Measurements from ENCODE around the gene SETD1B.
A peak's percentile ranks its signal among the peaks of the same experiment; 100 is the strongest.

SETD1B gene

DNA sequence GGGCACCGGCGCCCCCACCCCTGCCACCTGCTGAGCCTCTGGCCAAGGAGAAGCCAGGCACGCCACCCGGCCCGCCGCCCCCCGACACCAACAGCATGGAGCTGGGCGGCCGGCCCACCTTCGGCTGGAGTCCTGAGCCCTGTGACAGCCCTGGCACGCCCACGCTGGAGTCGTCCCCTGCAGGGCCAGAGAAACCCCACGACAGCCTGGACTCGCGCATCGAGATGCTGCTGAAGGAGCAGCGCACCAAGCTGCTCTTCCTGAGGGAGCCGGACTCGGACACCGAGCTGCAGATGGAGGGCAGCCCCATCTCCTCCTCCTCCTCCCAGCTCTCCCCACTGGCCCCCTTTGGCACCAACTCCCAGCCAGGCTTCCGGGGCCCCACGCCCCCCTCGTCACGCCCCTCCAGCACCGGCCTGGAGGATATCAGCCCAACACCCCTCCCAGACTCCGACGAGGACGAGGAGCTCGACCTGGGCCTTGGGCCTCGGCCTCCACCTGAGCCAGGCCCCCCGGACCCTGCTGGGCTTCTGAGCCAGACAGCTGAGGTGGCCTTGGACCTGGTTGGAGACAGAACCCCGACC is 6.5 kb downstream of the SETD1B start:
- TF ChIP-seq, protein P1, sequence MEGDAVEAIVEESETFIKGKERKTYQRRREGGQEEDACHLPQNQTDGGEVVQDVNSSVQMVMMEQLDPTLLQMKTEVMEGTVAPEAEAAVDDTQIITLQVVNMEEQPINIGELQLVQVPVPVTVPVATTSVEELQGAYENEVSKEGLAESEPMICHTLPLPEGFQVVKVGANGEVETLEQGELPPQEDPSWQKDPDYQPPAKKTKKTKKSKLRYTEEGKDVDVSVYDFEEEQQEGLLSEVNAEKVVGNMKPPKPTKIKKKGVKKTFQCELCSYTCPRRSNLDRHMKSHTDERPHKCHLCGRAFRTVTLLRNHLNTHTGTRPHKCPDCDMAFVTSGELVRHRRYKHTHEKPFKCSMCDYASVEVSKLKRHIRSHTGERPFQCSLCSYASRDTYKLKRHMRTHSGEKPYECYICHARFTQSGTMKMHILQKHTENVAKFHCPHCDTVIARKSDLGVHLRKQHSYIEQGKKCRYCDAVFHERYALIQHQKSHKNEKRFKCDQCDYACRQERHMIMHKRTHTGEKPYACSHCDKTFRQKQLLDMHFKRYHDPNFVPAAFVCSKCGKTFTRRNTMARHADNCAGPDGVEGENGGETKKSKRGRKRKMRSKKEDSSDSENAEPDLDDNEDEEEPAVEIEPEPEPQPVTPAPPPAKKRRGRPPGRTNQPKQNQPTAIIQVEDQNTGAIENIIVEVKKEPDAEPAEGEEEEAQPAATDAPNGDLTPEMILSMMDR (IDR thresholded peaks at IDR 0.05; ENCODE audit: insufficient read depth, low read depth, low read length, missing control alignments), result no peak
- H3K4me3 ChIP-seq (ENCODE audit: low read depth, low read length), result no peak overlapping the region
- no peak for DNase-seq (ENCODE audit: low read depth)

DNA sequence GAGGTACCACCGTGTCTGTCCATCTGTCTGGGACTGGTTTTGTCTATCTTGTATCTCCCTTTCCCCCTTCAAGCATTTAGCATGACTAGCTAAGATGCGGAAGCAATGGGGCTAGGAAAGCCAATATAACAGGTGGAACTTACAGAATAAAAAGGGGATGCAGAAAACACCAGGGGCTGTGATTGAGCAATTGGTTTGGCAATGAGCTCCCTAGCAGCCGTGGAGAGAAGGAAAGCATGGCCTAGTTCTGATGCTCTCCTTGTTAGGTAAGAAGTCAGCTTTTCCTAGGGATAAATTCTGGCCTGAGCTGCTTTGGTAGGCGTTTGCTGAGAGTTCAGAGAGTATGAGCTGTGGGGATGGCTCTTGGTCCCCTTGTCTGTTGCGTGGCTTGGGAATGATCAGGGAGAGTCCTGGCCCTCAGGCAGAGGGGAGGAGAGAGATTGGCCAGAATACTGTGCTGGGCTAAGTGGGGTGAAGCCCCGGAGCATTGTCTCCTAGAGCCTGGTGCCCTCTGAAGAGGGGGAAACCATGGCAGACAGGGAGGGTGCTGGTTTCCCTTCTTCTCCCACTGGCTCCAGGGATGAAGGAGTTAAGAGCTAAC is 7.1 kb downstream of the SETD1B start:
- TF ChIP-seq, protein P1 (IDR thresholded peaks at IDR 0.05; ENCODE audit: insufficient read depth, low read depth, low read length, missing control alignments), result no peak
- H3K4me3 ChIP-seq (ENCODE audit: low read depth, low read length), result peak overlapping the region; percentile 73; the same call in 1 of the 2 replicates
- no peak for DNase-seq (ENCODE audit: low read depth)

DNA sequence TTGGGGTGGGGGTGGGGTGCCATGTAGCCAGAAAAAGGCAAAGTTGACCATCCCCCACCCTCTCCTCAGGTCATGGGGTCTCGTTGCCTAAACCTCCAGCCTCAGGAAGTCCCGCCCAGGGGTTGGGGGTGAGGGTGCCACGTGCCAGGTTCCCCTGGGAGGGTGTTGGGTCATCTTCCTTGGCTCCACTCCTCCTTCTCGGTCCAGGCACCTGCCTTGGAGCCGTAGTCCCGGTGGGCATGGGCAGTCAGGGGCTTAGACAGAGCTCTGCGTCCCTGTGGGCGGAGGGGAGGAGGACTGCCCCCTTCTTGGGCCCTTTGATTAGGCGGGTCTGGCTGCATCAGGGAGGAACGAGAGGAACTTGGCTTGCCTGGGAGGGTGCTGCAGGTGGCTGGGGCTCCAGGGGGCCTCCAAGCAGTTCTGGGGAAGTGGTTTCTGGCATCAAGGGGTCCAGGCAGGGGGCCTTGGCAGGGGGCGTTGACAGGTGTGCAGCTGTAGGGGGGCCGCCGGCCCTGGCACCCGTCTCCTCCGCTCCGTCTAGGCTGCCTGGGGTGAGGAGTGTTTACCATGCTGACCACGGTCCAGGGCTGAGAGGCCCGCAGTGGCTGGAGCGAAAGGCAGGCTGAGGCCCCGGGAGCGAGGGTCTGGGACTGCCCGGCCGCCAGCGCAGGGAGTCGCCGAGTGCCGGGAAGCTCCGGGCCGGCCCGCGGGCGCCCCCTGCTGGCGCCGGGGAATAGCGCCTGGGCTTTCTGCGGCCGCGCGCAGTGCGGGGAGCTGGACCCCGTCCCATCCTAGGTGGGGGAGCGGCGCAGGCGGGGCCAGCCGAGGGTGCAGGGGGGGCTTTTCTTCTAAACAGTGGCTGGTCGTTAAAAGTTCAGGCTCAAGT is 7.9 kb downstream of the SETD1B start:
- peak overlapping the region; percentile 73 for H3K4me3 ChIP-seq (ENCODE audit: low read depth, low read length)
- TF ChIP-seq, protein P1 (IDR thresholded peaks at IDR 0.05; ENCODE audit: insufficient read depth, low read depth, low read length, missing control alignments), result peak; percentile 91
- peak; percentile 65 for DNase-seq (ENCODE audit: low read depth)

DNA sequence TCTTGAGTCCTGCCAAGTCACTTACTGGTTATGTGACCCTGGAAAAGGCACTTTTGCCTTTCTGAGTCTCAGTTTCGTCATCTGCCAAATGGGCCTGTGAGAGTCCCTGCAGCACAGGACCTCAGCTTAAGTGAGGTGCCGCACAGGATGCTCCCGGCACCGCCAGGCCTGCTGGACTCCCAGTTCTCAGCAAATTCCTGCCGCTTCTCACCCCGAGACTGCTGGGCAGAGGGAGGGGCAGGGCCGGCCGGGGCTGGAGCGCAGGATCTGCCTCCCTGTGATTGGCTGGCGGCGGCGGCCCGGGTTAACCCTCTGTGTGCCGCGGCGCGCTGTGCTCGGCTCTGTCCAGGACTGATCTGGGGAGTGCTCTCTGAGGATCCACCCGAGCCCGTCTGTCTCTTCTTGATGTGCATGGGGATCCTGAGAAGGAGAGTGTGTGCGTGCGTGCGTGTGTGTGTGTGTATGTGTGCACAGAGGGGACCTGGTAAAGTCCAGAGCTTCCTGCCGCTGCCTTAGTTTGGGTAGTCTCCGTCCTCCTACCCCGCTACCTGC is 8.6 kb downstream of the SETD1B start:
- TF ChIP-seq, protein P1 (IDR thresholded peaks at IDR 0.05; ENCODE audit: insufficient read depth, low read depth, low read length, missing control alignments), result no peak
- DNase-seq (ENCODE audit: low read depth), result peak; percentile 48
- peak overlapping the region; percentile 73 for H3K4me3 ChIP-seq (ENCODE audit: low read depth, low read length)

DNA sequence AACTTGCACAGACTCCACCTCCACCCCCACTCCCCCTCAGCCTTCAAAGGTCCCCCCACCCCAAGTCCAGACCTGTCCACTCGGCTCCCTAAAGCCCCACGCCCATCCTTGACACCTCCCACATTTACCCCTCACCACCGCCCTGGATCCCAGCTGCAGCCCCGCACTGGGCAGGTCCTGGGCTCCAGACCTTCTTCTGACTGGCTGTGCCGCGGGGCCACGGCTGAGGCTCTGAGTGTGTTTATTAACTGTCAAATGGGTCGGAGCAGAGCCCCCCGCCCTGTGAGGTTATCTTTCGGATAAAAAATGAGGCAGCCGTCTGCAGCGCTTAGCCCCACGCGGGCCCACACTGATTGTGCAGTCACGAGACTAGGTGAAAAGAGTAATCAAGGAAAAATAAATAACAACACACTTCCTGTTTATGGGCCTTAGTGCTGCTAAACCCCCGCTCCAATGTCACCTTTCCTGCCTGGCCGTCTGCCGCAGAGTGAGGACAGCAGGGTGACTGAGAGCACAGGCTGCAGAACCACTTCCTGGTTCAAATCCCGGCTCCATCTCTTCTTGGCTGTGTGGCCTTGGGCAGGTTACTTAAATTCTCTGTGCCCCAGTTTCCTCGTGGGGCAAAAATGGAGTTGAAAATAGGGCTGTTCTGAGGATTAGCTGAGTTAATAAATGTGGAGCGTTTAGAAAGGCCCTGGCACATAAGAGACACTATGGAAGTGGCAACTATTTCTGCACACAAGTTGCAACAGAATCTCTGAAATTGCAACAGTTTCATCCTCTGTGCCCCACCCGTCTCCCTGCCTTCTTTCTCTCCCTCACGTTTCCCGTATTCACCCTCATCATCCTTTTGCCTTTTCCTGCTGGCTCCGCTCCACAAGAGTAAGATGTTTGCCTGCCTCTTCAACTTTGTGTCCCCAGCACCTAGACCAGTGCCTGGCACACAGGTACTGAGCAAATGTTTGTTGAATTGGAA is 9.4 kb downstream of the SETD1B start:
- DNase-seq (ENCODE audit: low read depth), result no peak
- TF ChIP-seq, protein P1 (IDR thresholded peaks at IDR 0.05; ENCODE audit: insufficient read depth, low read depth, low read length, missing control alignments), result no peak
- H3K4me3 ChIP-seq (ENCODE audit: low read depth, low read length), result no peak overlapping the region; the same call in 1 of the 2 replicates

DNA sequence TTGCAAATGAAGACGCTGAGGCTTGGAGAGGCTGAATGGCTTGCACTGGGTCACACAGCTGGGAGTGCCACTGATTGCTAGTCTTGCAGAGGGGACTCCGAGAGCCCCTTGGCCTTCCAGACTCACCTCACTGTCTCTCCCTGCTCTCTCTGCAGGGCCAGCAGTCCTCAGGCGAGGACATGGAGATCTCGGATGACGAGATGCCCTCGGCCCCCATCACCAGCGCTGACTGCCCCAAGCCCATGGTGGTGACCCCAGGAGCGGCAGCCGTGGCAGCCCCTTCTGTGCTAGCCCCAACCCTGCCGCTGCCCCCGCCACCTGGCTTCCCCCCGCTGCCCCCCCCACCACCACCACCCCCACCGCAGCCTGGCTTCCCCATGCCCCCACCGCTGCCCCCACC is 10.1 kb downstream of the SETD1B start:
- no peak for DNase-seq (ENCODE audit: low read depth)
- TF ChIP-seq, protein P1 (IDR thresholded peaks at IDR 0.05; ENCODE audit: insufficient read depth, low read depth, low read length, missing control alignments), result no peak
- H3K4me3 ChIP-seq (ENCODE audit: low read depth, low read length), result no peak overlapping the region
